ENCODE results near the gene AR. TPM values are rescaled to one million over a fixed set of nuclear protein-coding genes. Genes with fewer than 3 reads are reported as not detected.

AR gene, protein sequence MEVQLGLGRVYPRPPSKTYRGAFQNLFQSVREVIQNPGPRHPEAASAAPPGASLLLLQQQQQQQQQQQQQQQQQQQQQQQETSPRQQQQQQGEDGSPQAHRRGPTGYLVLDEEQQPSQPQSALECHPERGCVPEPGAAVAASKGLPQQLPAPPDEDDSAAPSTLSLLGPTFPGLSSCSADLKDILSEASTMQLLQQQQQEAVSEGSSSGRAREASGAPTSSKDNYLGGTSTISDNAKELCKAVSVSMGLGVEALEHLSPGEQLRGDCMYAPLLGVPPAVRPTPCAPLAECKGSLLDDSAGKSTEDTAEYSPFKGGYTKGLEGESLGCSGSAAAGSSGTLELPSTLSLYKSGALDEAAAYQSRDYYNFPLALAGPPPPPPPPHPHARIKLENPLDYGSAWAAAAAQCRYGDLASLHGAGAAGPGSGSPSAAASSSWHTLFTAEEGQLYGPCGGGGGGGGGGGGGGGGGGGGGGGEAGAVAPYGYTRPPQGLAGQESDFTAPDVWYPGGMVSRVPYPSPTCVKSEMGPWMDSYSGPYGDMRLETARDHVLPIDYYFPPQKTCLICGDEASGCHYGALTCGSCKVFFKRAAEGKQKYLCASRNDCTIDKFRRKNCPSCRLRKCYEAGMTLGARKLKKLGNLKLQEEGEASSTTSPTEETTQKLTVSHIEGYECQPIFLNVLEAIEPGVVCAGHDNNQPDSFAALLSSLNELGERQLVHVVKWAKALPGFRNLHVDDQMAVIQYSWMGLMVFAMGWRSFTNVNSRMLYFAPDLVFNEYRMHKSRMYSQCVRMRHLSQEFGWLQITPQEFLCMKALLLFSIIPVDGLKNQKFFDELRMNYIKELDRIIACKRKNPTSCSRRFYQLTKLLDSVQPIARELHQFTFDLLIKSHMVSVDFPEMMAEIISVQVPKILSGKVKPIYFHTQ
- 2.7 to 3.3 TPM (median 2.9 TPM) in 5 replicates for total RNA-seq (2022; extraction: Qiagen RNA extraction; ENCODE audit: low read depth)

DNA sequence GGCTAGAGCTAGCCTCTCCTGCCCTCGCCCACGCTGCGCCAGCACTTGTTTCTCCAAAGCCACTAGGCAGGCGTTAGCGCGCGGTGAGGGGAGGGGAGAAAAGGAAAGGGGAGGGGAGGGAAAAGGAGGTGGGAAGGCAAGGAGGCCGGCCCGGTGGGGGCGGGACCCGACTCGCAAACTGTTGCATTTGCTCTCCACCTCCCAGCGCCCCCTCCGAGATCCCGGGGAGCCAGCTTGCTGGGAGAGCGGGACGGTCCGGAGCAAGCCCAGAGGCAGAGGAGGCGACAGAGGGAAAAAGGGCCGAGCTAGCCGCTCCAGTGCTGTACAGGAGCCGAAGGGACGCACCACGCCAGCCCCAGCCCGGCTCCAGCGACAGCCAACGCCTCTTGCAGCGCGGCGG is at the start of gene AR:
Gene AR, plus strand, starts transcription at position 204 of the 400 bp plus-strand sequence. CDS start 1,126 bp downstream, outside the sequence.

Measured in A549 treated with GW870086 at 1 μM for 4 hours (cell line).